Spleen (tissue), 11 donors: ENCODE measurements around the gene MAN1C1. TPM values are rescaled to one million over a fixed set of nuclear protein-coding genes. Genes with fewer than 3 reads are reported as not detected.
A peak's percentile ranks its signal among the peaks of the same experiment; 100 is the strongest.

Source experiments
- DNase-seq: peaks from one replicate; pipeline ENCODE4 v3.0.0-alpha.2; 2020
- H3K27ac ChIP-seq, 8 donors: fragments of 200-600 bp; sonication (generic) in 7 of 8; 1 replicate in 4 of 8; 2 replicates in 4 of 8; pipeline versions ENCODE4 v1.5.0 to v1.8.0; 2016 to 2021; ENCODE audit warnings: inconsistent platforms in 4 of 8, mild to moderate bottlenecking in 4 of 8, moderate library complexity in 1 of 8
- H3K27me3 ChIP-seq, 7 donors: fragments of 200-600 bp; sonication (generic) in 6 of 7; replicated peaks in 1 of 7; 1 replicate in 4 of 7; 2 replicates in 3 of 7; pipeline versions ENCODE4 v1.5.0 to v1.8.0; 2016 to 2021; ENCODE audit warnings: inconsistent platforms in 3 of 7, mild to moderate bottlenecking in 1 of 7
- H3K36me3 ChIP-seq, 6 donors: fragments of 200-600 bp; sonication (generic) in 5 of 6; 1 replicate in 4 of 6; 2 replicates in 2 of 6; pipeline versions ENCODE4 v1.5.0 to v1.8.0; 2016 to 2021; ENCODE audit warnings: inconsistent platforms in 2 of 6
- H3K4me1 ChIP-seq, 6 donors: fragments of 200-600 bp; sonication (generic) in 5 of 6; 1 replicate in 3 of 6; 2 replicates in 3 of 6; pipeline versions ENCODE4 v1.5.0 to v1.8.0; 2016 to 2021; ENCODE audit warnings: inconsistent platforms in 3 of 6
- H3K4me3 ChIP-seq, 8 donors: fragments of 200-600 bp; sonication (generic) in 7 of 8; 1 replicate in 4 of 8; 2 replicates in 4 of 8; pipeline versions ENCODE4 v1.5.0 to v1.8.0; 2016 to 2021; ENCODE audit warnings: inconsistent platforms in 4 of 8, mild to moderate bottlenecking in 4 of 8, moderate library complexity in 2 of 8
- H3K9me3 ChIP-seq, 8 donors: fragments of 200-600 bp; sonication (generic) in 7 of 8; 1 replicate in 4 of 8; 2 replicates in 4 of 8; pipeline versions ENCODE4 v1.5.0 to v1.8.0; 2016 to 2021; ENCODE audit warnings: inconsistent platforms in 4 of 8
- CTCF ChIP-seq, 11 experiments: fragments of 200-600 bp in 7 of 11; fragments of 450-650 bp in 4 of 11; sonication (generic) in 4 of 11; IDR thresholded peaks in 8 of 11; conservative IDR thresholded peaks in 3 of 11; 1 replicate in 7 of 11; 2 replicates in 4 of 11; pipeline versions ENCODE4 v1.4.0 to v1.8.0; 2016 to 2021; ENCODE audit warnings: antibody characterized with exemption in 11 of 11, inconsistent platforms in 4 of 11, mild to moderate bottlenecking in 1 of 11
- POLR2A ChIP-seq, 3 donors: fragments of 450-650 bp; IDR thresholded peaks; one replicate each; pipeline ENCODE4 v1.5.1; 2017; ENCODE audit warnings: antibody characterized with exemption in 3 of 3, mild to moderate bottlenecking in 1 of 3
- POLR2AphosphoS5 ChIP-seq, 3 donors: sonication (generic); formaldehyde crosslinking; IDR thresholded peaks; one replicate each; pipeline ENCODE4 v1.5.1; 2017; ENCODE audit warnings: antibody characterized with exemption in 3 of 3
- WGBS, 5 donors: extraction: QIAGEN DNeasy Blood & Tissue Kit in 3 of 5; methylation state at CpG; one replicate each; pipeline versions ENCODE4 v1.1.5 to v1.1.7; 2013 to 2018; 5-methylcytosine and 5-hydroxymethylcytosine counted together
- intact Hi-C: fragments of 100-400 bp; cut with DNase I; formaldehyde crosslinking; loops from one replicate; pipeline ENCODE4 v1.15.0; 2023; ENCODE audit warnings: low total_unique reads
- polyA plus RNA-seq, 3 donors: library from polyadenylated mRNA; stranded (reverse); fragments of 200-250 nt; gene quantifications; one replicate each; pipeline ENCODE4 v1.2.1, GENCODE V29; 2013
- total RNA-seq, 7 donors: library from RNA; depleted of rRNA in 3 of 7; stranded (reverse); fragments of >200 nt in 3 of 7; fragmentation: NEBNext Ultra II Directional in 4 of 7; extraction: Animal tissue kit (Norgen Biotek cat#: 25700) in 4 of 7; gene quantifications; one replicate each; pipeline versions ENCODE4 v1.1.0 to v1.2.1, GENCODE V29; 2016 to 2021
- donor health status: healthy with polysubstance abuse.
- donor health status: DM: no; HTN: no; CAD: no; lungs with moderate emphysema.
- donor health status: DM: no; HTN: no; CAD: no.
- donor health status: Bipolar disorder and iron deficiency.
- donor health status: healthy.
- donor health status: DM: no; HTN: no; CAD: no.
- donor health status: DM: yes; HTN: yes; CAD: no.

MAN1C1 gene
- total and polyA plus RNA-seq, 10 donors: 4.6 to 54.3 (median 41.1) TPM

- Histone ChIP-seq H3K4me3 (no peak overlapping the region), H3K27ac (peak overlapping the region in 1 of 8 donors; percentile 29), H3K9me3 (no peaks in the 10 kb centered on the region), H3K27me3 (no peaks in the 10 kb centered on the region), H3K4me1 (peaks cover 9 to 51% (median 19%) of the 10 kb centered on the region in 6 donors), H3K36me3 (no peaks in the 10 kb centered on the region)
- no peak for DNase-seq
- intact Hi-C loops: no loop called here
- WGBS, 5 donors: 81 to 89% (median 82%) methylated on average over 4 of the region's 4 CpGs
- TF ChIP-seq POLR2AphosphoS5 (IDR thresholded peaks at IDR 0.05) (no peak), POLR2A (IDR thresholded peaks at IDR 0.05) (no peak), CTCF (IDR thresholded peaks at IDR 0.05 in 8 of 11, conservative IDR thresholded peaks at IDR 0.05 in 3 of 11) (no peak)
Observed at GRCh38 chr1:25713961-25714360, 97.4 kb downstream of the MAN1C1 start.

- no peak for DNase-seq
- Histone ChIP-seq H3K36me3 (no peaks in the 10 kb centered on the region), H3K27me3 (no peaks in the 10 kb centered on the region), H3K4me3 (no peak overlapping the region), H3K27ac (peak overlapping the region in 1 of 8 donors; percentile 7), H3K9me3 (no peaks in the 10 kb centered on the region), H3K4me1 (peaks cover 9 to 47% (median 19%) of the 10 kb centered on the region in 6 donors)
- 68 to 80% (median 77%) methylated on average over 2 of the region's 2 CpGs for WGBS, 5 donors
- intact Hi-C loops: no loop called here
- TF ChIP-seq POLR2A (IDR thresholded peaks at IDR 0.05) (no peak), POLR2AphosphoS5 (IDR thresholded peaks at IDR 0.05) (no peak), CTCF (IDR thresholded peaks at IDR 0.05 in 8 of 11, conservative IDR thresholded peaks at IDR 0.05 in 3 of 11) (no peak)
Observed at GRCh38 chr1:25714372-25714931, 97.9 kb downstream of the MAN1C1 start.

- WGBS, 5 donors: 87 to 90% (median 89%) methylated on average over 5 of the region's 5 CpGs
- intact Hi-C loops: no loop called here
- no peaks in the 10 kb centered on the region for H3K36me3 ChIP-seq
- no peak for TF ChIP-seq POLR2A (IDR thresholded peaks at IDR 0.05)
- TF ChIP-seq POLR2AphosphoS5 (IDR thresholded peaks at IDR 0.05): no peak
- TF ChIP-seq CTCF (IDR thresholded peaks at IDR 0.05 in 8 of 11, conservative IDR thresholded peaks at IDR 0.05 in 3 of 11): no peak
- DNase-seq: no peak
- H3K4me3 ChIP-seq: no peak overlapping the region
- H3K4me1 ChIP-seq: peaks cover 9 to 32% (median 19%) of the 10 kb centered on the region in 6 donors
- no peaks in the 10 kb centered on the region for H3K9me3 ChIP-seq
- H3K27ac ChIP-seq: no peak overlapping the region
- no peaks in the 10 kb centered on the region for H3K27me3 ChIP-seq
Observed at GRCh38 chr1:25715888-25716287, 99.3 kb downstream of the MAN1C1 start.

GRCh38 chr1:25716320-25716719, 99.7 kb downstream of the MAN1C1 start:
- no peak for DNase-seq
- no peak overlapping the region for H3K4me3 ChIP-seq
- H3K27ac ChIP-seq: no peak overlapping the region
- TF ChIP-seq POLR2A (IDR thresholded peaks at IDR 0.05) (no peak), CTCF (IDR thresholded peaks at IDR 0.05 in 8 of 11, conservative IDR thresholded peaks at IDR 0.05 in 3 of 11) (no peak), POLR2AphosphoS5 (IDR thresholded peaks at IDR 0.05) (no peak)
- WGBS, 5 donors: 86 to 94% (median 90%) methylated on average over 5 of the region's 5 CpGs
- intact Hi-C loops: no loop called here
- H3K9me3 ChIP-seq: no peaks in the 10 kb centered on the region
- H3K36me3 ChIP-seq: no peaks in the 10 kb centered on the region
- no peaks in the 10 kb centered on the region for H3K27me3 ChIP-seq
- H3K4me1 ChIP-seq: peaks cover 7 to 28% (median 16%) of the 10 kb centered on the region in 6 donors
